ENCODE results near the gene MYO5C. TPM values are rescaled to one million over a fixed set of nuclear protein-coding genes. Genes with fewer than 3 reads are reported as not detected.

MYO5C gene
- total and polyA plus RNA-seq, 2 of the 13 experiments (the other 11 are each of a cell fraction or from before 2014, with no cell fraction given), result 15.7 to 23.7 TPM

DNA sequence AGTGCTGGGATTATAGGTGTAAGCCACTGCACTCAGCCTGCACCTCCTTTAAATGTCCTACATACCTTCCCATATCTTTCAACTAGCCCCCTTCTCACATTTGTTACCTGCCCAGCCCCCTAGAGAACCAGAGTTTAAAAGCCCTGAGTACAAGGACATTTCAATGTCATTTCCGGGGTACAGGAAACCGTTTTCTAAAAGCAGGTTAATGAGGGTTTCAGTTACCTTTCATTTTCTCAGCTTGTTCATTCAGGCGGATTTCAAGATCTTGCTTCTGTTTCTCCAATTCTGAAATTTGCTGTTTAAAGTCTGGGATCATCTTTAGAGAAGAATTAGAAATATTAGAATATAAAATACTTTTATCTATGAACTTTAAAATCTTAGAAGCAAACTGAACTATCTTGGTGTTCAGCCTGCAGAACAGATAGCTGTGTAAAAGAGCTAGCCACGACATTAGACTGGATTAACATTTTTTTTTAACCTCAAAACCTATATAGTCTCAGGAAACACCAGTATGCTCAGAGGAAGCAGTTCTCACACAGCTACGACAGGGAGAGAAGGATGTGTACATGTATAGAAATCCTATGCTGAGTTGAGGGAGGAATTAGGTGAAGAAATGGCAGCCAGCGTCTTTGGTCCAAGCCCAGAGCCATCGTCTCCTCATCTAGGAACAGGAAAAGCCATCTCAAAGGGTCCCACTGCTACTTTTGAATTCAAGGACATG lies 74.5 kb downstream of the MYO5C start:
- no peaks in the 10 kb centered on the region for H3K79me2 ChIP-seq (ENCODE audit: insufficient read depth, low read length)
- H3K4me1 ChIP-seq (ENCODE audit: insufficient read depth, low read length), result no peaks in the 10 kb centered on the region
- POLR2A ChIA-PET, result no interaction called here
- FAIRE-seq, result no peak
- H3K9me3 ChIP-seq (ENCODE audit: low read length), result no peaks in the 10 kb centered on the region
- H3K4me2 ChIP-seq (ENCODE audit: low read depth, low read length), result no peak overlapping the region
- no peak overlapping the region for H3K9ac ChIP-seq (ENCODE audit: insufficient read depth, low read depth, low read length)
- H3K36me3 ChIP-seq (replicated peaks in 1 of 2; ENCODE audit: control insufficient read depth in 1 of 2, insufficient read depth in 2 of 2, low read length in 2 of 2), result peaks cover 21 to 81% of the 10 kb centered on the region in 2 experiments
- no peak for ATAC-seq
- no peak for DNase-seq (ENCODE audit: low spot score)
- no peak overlapping the region for H3K4me3 ChIP-seq (replicated peaks in 1 of 3; ENCODE audit: insufficient read depth in 1 of 3, low read depth in 2 of 3, low read length in 3 of 3)
- no peaks in the 10 kb centered on the region for H3K27me3 ChIP-seq (ENCODE audit: control insufficient read depth in 1 of 2, insufficient read depth in 2 of 2, low read length in 2 of 2)
- H3K27ac ChIP-seq (ENCODE audit: extremely low read length, insufficient read depth, low read length), result no peak overlapping the region
- in situ Hi-C loops (cut with HindIII; ENCODE audit: extremely low pct_ligation_motif_present, low pct_unique_long_range_greater_than_20kb), result no loop called here
- H2AFZ ChIP-seq (ENCODE audit: low read length), result no peak overlapping the region
- BruUV-seq (replicated peaks), result no TSS peak
- H4K20me1 ChIP-seq (ENCODE audit: insufficient read depth, low read length), result no peaks in the 10 kb centered on the region
- WGBS (ENCODE audit: low lambda C conversion rate), result 96% methylated on average over 7 of the region's 7 CpGs
- CTCF ChIA-PET (ENCODE audit: low intra/inter-chr PET ratio, low total read pairs), result no interaction called here
- no peak for TF ChIP-seq ZNF512B (CRISPR knock-in tag; IDR thresholded peaks at IDR 0.05; ENCODE audit: borderline replicate concordance)
- TF ChIP-seq ZBTB20 (CRISPR knock-in tag; IDR thresholded peaks at IDR 0.05; ENCODE audit: borderline replicate concordance, low read depth), result no peak
- no peak for TF ChIP-seq SSRP1 (CRISPR knock-in tag; IDR thresholded peaks at IDR 0.05)
- no peak for TF ChIP-seq ZFP36L1 (CRISPR knock-in tag; IDR thresholded peaks at IDR 0.05)
- TF ChIP-seq, protein P1, sequence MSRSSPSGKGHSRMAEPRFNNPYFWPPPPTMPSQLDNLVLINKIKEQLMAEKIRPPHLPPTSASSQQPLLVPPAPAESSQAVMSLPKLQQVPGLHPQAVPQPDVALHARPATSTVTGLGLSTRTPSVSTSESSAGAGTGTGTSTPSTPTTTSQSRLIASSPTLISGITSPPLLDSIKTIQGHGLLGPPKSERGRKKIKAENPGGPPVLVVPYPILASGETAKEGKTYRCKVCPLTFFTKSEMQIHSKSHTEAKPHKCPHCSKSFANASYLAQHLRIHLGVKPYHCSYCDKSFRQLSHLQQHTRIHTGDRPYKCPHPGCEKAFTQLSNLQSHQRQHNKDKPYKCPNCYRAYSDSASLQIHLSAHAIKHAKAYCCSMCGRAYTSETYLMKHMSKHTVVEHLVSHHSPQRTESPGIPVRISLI (CRISPR knock-in tag; IDR thresholded peaks at IDR 0.05; ENCODE audit: borderline replicate concordance), result no peak
- TF ChIP-seq NFE2L2 (IDR thresholded peaks at IDR 0.05; ENCODE audit: low read length), result no peak
- TF ChIP-seq FOXO1 (CRISPR knock-in tag; IDR thresholded peaks at IDR 0.05), result no peak
- no peak for TF ChIP-seq PHB2 (IDR thresholded peaks at IDR 0.05; ENCODE audit: partially characterized antibody)
- TF ChIP-seq ESRRA (CRISPR knock-in tag; IDR thresholded peaks at IDR 0.05; ENCODE audit: low read depth), result no peak
- no peak for TF ChIP-seq TOPORS (CRISPR knock-in tag; IDR thresholded peaks at IDR 0.05)
- no peak for TF ChIP-seq ZNF446 (CRISPR knock-in tag; IDR thresholded peaks at IDR 0.05)
- TF ChIP-seq ZBTB21 (CRISPR knock-in tag; IDR thresholded peaks at IDR 0.05), result no peak
- intact Hi-C loops (cut with micrococcal nuclease; ENCODE audit: unreplicated experiment), result no loop called here
